K562 (cell line): ENCODE measurements around the gene GPATCH2. TPM values are rescaled to one million over a fixed set of nuclear protein-coding genes. Genes with fewer than 3 reads are reported as not detected.

ENCODE experiments used
- ATAC-seq: fragments of 200-7000 bp; cut with Tn5 transposase; 3 replicates; pipeline ENCODE4 v1.9.1; 2020; ENCODE audit warnings: moderate library complexity
- BruUV-seq: library from RNA; stranded (reverse); fragments of 400-500 nt; replicated peaks from 2 replicates; lab custom pipeline; 2021; lab: Mats Ljungman, UMichigan
- CTCF ChIA-PET: fragments of 300-600 bp; formaldehyde crosslinking; extraction: SDS; loops from one replicate; lab custom pipeline; 2021; ENCODE audit warnings: low intra/inter-chr PET ratio; lab: Yijun Ruan, JAX
- POLR2A ChIA-PET: fragments of 300-600, 350-650 bp; sonication (Branson Sonifier 250); formaldehyde crosslinking; extraction: SDS; loops from one replicate; lab custom pipeline; 2021; ENCODE audit warnings: antibody characterized with exemption, inconsistent platforms; lab: Yijun Ruan, JAX
- DNase-seq, 4 experiments: peaks; one replicate each; pipeline versions ENCODE4 v3.0.0 to v3.0.0-alpha.2; 2011 to 2018; ENCODE audit warnings: low spot score in 3 of 4, mixed read lengths in 3 of 4; ENCODE audit errors: extremely low read depth in 1 of 4
- FAIRE-seq: peaks from 2 replicates; lab custom pipeline; 2011; peaks lifted over from hg19 to GRCh38; lab: Jason Lieb, UNC
- H2AFZ ChIP-seq: 2 replicates; pipeline ENCODE4 v1.6.0; 2011; ENCODE audit warnings: low read depth, low read length, control low read depth, inconsistent platforms
- H3K27ac ChIP-seq: fragments of 200-600 bp; 3 replicates; pipeline ENCODE4 v1.8.0; 2011; ENCODE audit warnings: low read depth, mild to moderate bottlenecking, control low read depth, inconsistent platforms, low read length, moderate library complexity, mixed read lengths; ENCODE audit errors: extremely low read depth
- H3K27me3 ChIP-seq, 2 experiments: fragments of 300-600 bp in 1 of 2; 2 replicates in 1 of 2; 3 replicates in 1 of 2; pipeline versions ENCODE4 v1.6.0 to v1.8.0; 2011; ENCODE audit warnings: inconsistent platforms in 2 of 2, low read length in 2 of 2, mild to moderate bottlenecking in 1 of 2, mixed read lengths in 1 of 2, moderate library complexity in 1 of 2; ENCODE audit not compliant: control insufficient read depth in 2 of 2, insufficient read depth in 2 of 2
- H3K36me3 ChIP-seq: fragments of 300-600 bp; 3 replicates; pipeline ENCODE4 v1.8.0; 2011; ENCODE audit warnings: mild to moderate bottlenecking, low read length, inconsistent platforms; ENCODE audit not compliant: control insufficient read depth, insufficient read depth
- H3K4me1 ChIP-seq, 2 experiments: fragments of 200-600 bp in 1 of 2; replicated peaks in 1 of 2; 2 replicates in 1 of 2; 3 replicates in 1 of 2; pipeline versions ENCODE4 v1.5.1 to v1.8.0; 2011; ENCODE audit warnings: inconsistent platforms in 2 of 2, low read length in 2 of 2, mild to moderate bottlenecking in 1 of 2, mixed read lengths in 1 of 2, moderate library complexity in 1 of 2; ENCODE audit not compliant: control insufficient read depth in 2 of 2, insufficient read depth in 2 of 2
- H3K4me2 ChIP-seq: 2 replicates; pipeline ENCODE4 v1.6.1; 2011; ENCODE audit warnings: low read length, control low read depth, inconsistent platforms, mixed read lengths; ENCODE audit not compliant: insufficient read depth
- H3K4me3 ChIP-seq: fragments of 200-600 bp; sonication (generic), shearing (Covaris generic); 2 replicates; pipeline ENCODE4 v1.5.1; 2016; ENCODE audit warnings: control low read depth, inconsistent platforms
- H3K79me2 ChIP-seq: fragments of 200-600 bp; 3 replicates; pipeline ENCODE4 v1.8.0; 2011; ENCODE audit warnings: low read length, inconsistent platforms; ENCODE audit not compliant: control insufficient read depth, insufficient read depth
- H3K9ac ChIP-seq, 2 experiments: 2 replicates each; pipeline versions ENCODE4 v1.6.0 to v1.6.1; 2011; ENCODE audit warnings: low read depth in 2 of 2, low read length in 2 of 2, control low read depth in 1 of 2, inconsistent platforms in 1 of 2, mild to moderate bottlenecking in 1 of 2, mixed read lengths in 1 of 2; ENCODE audit not compliant: insufficient read depth in 1 of 2
- H3K9me1 ChIP-seq: one replicate; pipeline ENCODE4 v1.6.0; 2011; ENCODE audit warnings: inconsistent platforms, mild to moderate bottlenecking, low read length, moderate library complexity; ENCODE audit not compliant: control insufficient read depth, insufficient read depth
- H3K9me3 ChIP-seq: replicated peaks from 2 replicates; pipeline ENCODE4 v1.5.1; 2011; ENCODE audit warnings: low read depth, low read length, inconsistent platforms; ENCODE audit not compliant: control insufficient read depth, insufficient read depth
- H4K20me1 ChIP-seq: replicated peaks from 2 replicates; pipeline ENCODE4 v1.6.1; 2011; ENCODE audit warnings: low read length, inconsistent platforms, mixed read lengths; ENCODE audit not compliant: control insufficient read depth, insufficient read depth
- BCOR ChIP-seq: fragments of 450-650 bp; IDR thresholded peaks from 2 replicates; pipeline ENCODE4 v1.6.1; 2016
- MXI1 ChIP-seq: IDR thresholded peaks from 2 replicates; pipeline ENCODE4 v1.6.1; 2011; ENCODE audit warnings: low read depth, mild to moderate bottlenecking, improper control_type of control experiment, low read length
- PTRF ChIP-seq: fragments of 450-650 bp; IDR thresholded peaks from 2 replicates; pipeline ENCODE4 v1.6.1; 2016; ENCODE audit warnings: mild to moderate bottlenecking, missing genetic modification characterization, missing compliant biosample characterization
- ZNF146 ChIP-seq: IDR thresholded peaks from one replicate; pipeline ENCODE4 v1.6.1; 2018; ENCODE audit warnings: missing compliant biosample characterization; ENCODE audit not compliant: unreplicated experiment
- ZNF280A ChIP-seq: fragments of 450-650 bp; IDR thresholded peaks from 2 replicates; pipeline ENCODE4 v1.6.1; 2018; ENCODE audit warnings: mild to moderate bottlenecking, low read depth; ENCODE audit not compliant: partially characterized antibody
- ZNF395 ChIP-seq: fragments of 200-800 bp; sonication (Bioruptor generic); IDR thresholded peaks from 2 replicates; pipeline ENCODE4 v1.6.1; 2017; ENCODE audit warnings: missing genetic modification characterization, missing compliant biosample characterization
- WGBS: fragments of 100-300 bp; shearing (Covaris generic); methylation state at CpG from one replicate; pipeline ENCODE4 v1.1.6; 2016; ENCODE audit warnings: low coverage, mixed read lengths; ENCODE audit not compliant: insufficient coverage; ENCODE audit errors: missing lambda C conversion rate; 5-methylcytosine and 5-hydroxymethylcytosine counted together
- in situ Hi-C: fragments of 300-500 bp; cut with MboI; formaldehyde crosslinking; loops from 4 replicates; pipeline ENCODE4 v1.15.0; 2018; ENCODE audit warnings: inconsistent platforms, mixed read lengths
- intact Hi-C: fragments of 100-400 bp; cut with micrococcal nuclease; formaldehyde crosslinking; loops from 2 replicates; pipeline ENCODE4 v1.14.2; 2022
- polyA plus RNA-seq, 8 experiments: library from polyadenylated mRNA; depleted of rRNA in 4 of 8; stranded (reverse) in 5 of 8; unstranded in 3 of 8; fragments of >200 nt; fragmentation: Nextera tagmentation in 2 of 8; fragmentation: Illumina TruSeq in 1 of 8; extraction: Ambion mirVana in 2 of 8; extraction: Trizol in 1 of 8; gene quantifications; 2 replicates each; pipeline versions ENCODE4 v1.2.1 to v1.2.3, GENCODE V29; 2011 to 2014; ENCODE audit warnings: inconsistent platforms in 1 of 8, missing spikeins in 1 of 8
- total RNA-seq, 7 experiments: library from RNA; depleted of rRNA in 6 of 7; stranded (reverse); fragments of >200 nt in 6 of 7; fragmentation: Illumina TruSeq in 2 of 7; extraction: Trizol in 2 of 7; gene quantifications; 2 replicates each; pipeline versions ENCODE4 v1.2.1 to v1.2.3, GENCODE V29; 2011 to 2021; ENCODE audit warnings: low replicate concordance in 1 of 7

Gene GPATCH2
- total and polyA plus RNA-seq, 9 of the 15 experiments (the other 6 are each of a cell fraction or from before 2014, with no cell fraction given) = 0.38 to 2.0 (median 0.55) TPM

GRCh38 chr1:217674028-217674729 lies 43.3 kb upstream of the GPATCH2 start:
- Histone ChIP-seq H3K79me2 (no peaks in the 10 kb centered on the region), H3K27ac (no peak overlapping the region), H3K4me2 (no peak overlapping the region), H4K20me1 (no peaks in the 10 kb centered on the region), H3K4me1 (no peaks in the 10 kb centered on the region), H3K9me1 (no peaks in the 10 kb centered on the region), H2AFZ (no peak overlapping the region), H3K27me3 (no peaks in the 10 kb centered on the region), H3K4me3 (no peak overlapping the region), H3K36me3 (no peaks in the 10 kb centered on the region), H3K9me3 (no peaks in the 10 kb centered on the region), H3K9ac (no peak overlapping the region)
- intact Hi-C loops (no loop called here), in situ Hi-C loops (no loop called here)
- ChIA-PET CTCF (no interaction called here), POLR2A (no interaction called here)
- BruUV-seq = no TSS peak
- no peak for DNase-seq
- no peak for FAIRE-seq
- ATAC-seq = no peak
- no peak for TF ChIP-seq PTRF (tag)
- 0% methylated on average over 4 of the region's 4 CpGs for WGBS

GRCh38 chr1:217673387-217673786 lies 42.5 kb upstream of the GPATCH2 start:
- Histone ChIP-seq H3K9me3 (no peaks in the 10 kb centered on the region), H2AFZ (no peak overlapping the region), H3K36me3 (no peaks in the 10 kb centered on the region), H3K9ac (no peak overlapping the region), H3K27ac (no peak overlapping the region), H3K4me3 (no peak overlapping the region), H3K4me2 (no peak overlapping the region), H3K27me3 (no peaks in the 10 kb centered on the region), H3K9me1 (no peaks in the 10 kb centered on the region), H4K20me1 (no peaks in the 10 kb centered on the region), H3K79me2 (no peaks in the 10 kb centered on the region), H3K4me1 (no peaks in the 10 kb centered on the region)
- TF ChIP-seq MXI1 (no peak), ZNF395 (CRISPR knock-in tag) (no peak), ZNF280A (no peak), BCOR (no peak), ZNF146 (CRISPR knock-in tag) (no peak)
- in situ Hi-C loops = no loop called here
- CTCF ChIA-PET = no interaction called here
- DNase-seq (no peak), ATAC-seq (no peak), FAIRE-seq (no peak)
- POLR2A ChIA-PET = no interaction called here
- WGBS = 0% methylated on average over 2 of the region's 2 CpGs
- BruUV-seq = no TSS peak
- intact Hi-C loops = no loop called here
